K562 (cell line): Measurements from ENCODE around the gene ERBB3. TPM values are rescaled to one million over a fixed set of nuclear protein-coding genes. Genes with fewer than 3 reads are reported as not detected.
A peak's percentile ranks its signal among the peaks of the same experiment; 100 is the strongest.

Experiments used
- CAMTA2 ChIP-seq: fragments of 250-450 bp; sonication (Bioruptor Pico); conservative IDR thresholded peaks from 2 replicates; pipeline ENCODE4 v1.5.1; 2022
- DPF2 ChIP-seq: fragments of 450-650 bp; IDR thresholded peaks from 2 replicates; pipeline ENCODE4 v1.6.1; 2016
- ESRRA ChIP-seq: fragments of 450-650 bp; IDR thresholded peaks from 2 replicates; pipeline ENCODE4 v1.6.1; 2014; ENCODE audit warnings: low read depth, mild to moderate bottlenecking, moderate library complexity, borderline replicate concordance
- FOXA3 ChIP-seq, 2 experiments: fragments of 450-650 bp in 1 of 2; sonication (generic) in 1 of 2; formaldehyde crosslinking; IDR thresholded peaks in 1 of 2; conservative IDR thresholded peaks in 1 of 2; 2 replicates each; pipeline versions ENCODE4 v1.4.0 to v1.8.0; 2020 to 2022; ENCODE audit warnings: mild to moderate bottlenecking in 2 of 2, missing genetic modification reagents in 1 of 2
- KAT7 ChIP-seq: sonication (generic); formaldehyde crosslinking; IDR thresholded peaks from 2 replicates; pipeline ENCODE4 v1.8.0; 2022; ENCODE audit warnings: missing genetic modification reagents, mild to moderate bottlenecking, borderline replicate concordance
- MECOM ChIP-seq: fragments of 250-450 bp; sonication (Bioruptor Pico); IDR thresholded peaks from 2 replicates; pipeline ENCODE4 v1.8.0; 2022; ENCODE audit warnings: inconsistent platforms
- MNT ChIP-seq, 2 experiments: fragments of 450-650 bp; conservative IDR thresholded peaks; 2 replicates each; pipeline ENCODE4 v1.6.1; 2017; ENCODE audit warnings: mild to moderate bottlenecking in 2 of 2, moderate library complexity in 2 of 2
- MTA1 ChIP-seq: fragments of 450-650 bp; IDR thresholded peaks from 2 replicates; pipeline ENCODE4 v1.6.1; 2017; ENCODE audit warnings: borderline replicate concordance
- NEUROD1 ChIP-seq: fragments of 150-350 bp; IDR thresholded peaks from 2 replicates; pipeline ENCODE4 v1.6.1; 2014; ENCODE audit warnings: borderline replicate concordance, low read length, low read depth; ENCODE audit not compliant: partially characterized antibody
- NFIC ChIP-seq: fragments of 450-650 bp; IDR thresholded peaks from 2 replicates; pipeline ENCODE4 v1.6.1; 2017; ENCODE audit warnings: mild to moderate bottlenecking, inconsistent platforms
- NR2F6 ChIP-seq: fragments of 450-650 bp; formaldehyde crosslinking; IDR thresholded peaks from 2 replicates; pipeline ENCODE4 v1.4.0; 2020; ENCODE audit warnings: mild to moderate bottlenecking
- RB1 ChIP-seq: fragments of 450-650 bp; IDR thresholded peaks from 2 replicates; pipeline ENCODE4 v1.6.1; 2017; ENCODE audit warnings: low read depth, mild to moderate bottlenecking
- RBM17 ChIP-seq: fragments of 200-400 bp; formaldehyde crosslinking; IDR thresholded peaks from 2 replicates; pipeline ENCODE4 v1.6.1; 2017; ENCODE audit warnings: low read depth, mild to moderate bottlenecking, low read length, borderline replicate concordance
- SUPT5H ChIP-seq: fragments of 450-650 bp; IDR thresholded peaks from 2 replicates; pipeline ENCODE4 v1.6.1; 2016
- ZBTB40 ChIP-seq, 2 experiments: fragments of 450-650 bp in 1 of 2; sonication (generic) in 1 of 2; formaldehyde crosslinking in 1 of 2; IDR thresholded peaks; 2 replicates each; pipeline versions ENCODE4 v1.7.1 to v1.9.0; 2016 to 2022; ENCODE audit warnings: inconsistent platforms in 1 of 2, mild to moderate bottlenecking in 1 of 2, missing genetic modification reagents in 1 of 2
- ZC3H11A ChIP-seq: IDR thresholded peaks from 2 replicates; pipeline ENCODE4 v1.6.1; 2012; ENCODE audit warnings: low read depth, low read length, improper control_type of control experiment
- ZNF551 ChIP-seq: fragments of 250-450 bp; sonication (Bioruptor Pico); IDR thresholded peaks from 2 replicates; pipeline ENCODE4 v1.5.0; 2021; ENCODE audit warnings: mild to moderate bottlenecking, moderate library complexity
- ZZZ3 ChIP-seq: fragments of 450-650 bp; IDR thresholded peaks from 2 replicates; pipeline ENCODE4 v1.6.1; 2016; ENCODE audit warnings: antibody characterized with exemption, mild to moderate bottlenecking, moderate library complexity
- polyA plus RNA-seq, 8 experiments: library from polyadenylated mRNA; depleted of rRNA in 4 of 8; stranded (reverse) in 5 of 8; unstranded in 3 of 8; fragments of >200 nt; fragmentation: Nextera tagmentation in 2 of 8; fragmentation: Illumina TruSeq in 1 of 8; extraction: Ambion mirVana in 2 of 8; extraction: Trizol in 1 of 8; gene quantifications; 2 replicates each; pipeline versions ENCODE4 v1.2.1 to v1.2.3, GENCODE V29; 2011 to 2014; ENCODE audit warnings: inconsistent platforms in 1 of 8, missing spikeins in 1 of 8
- total RNA-seq, 7 experiments: library from RNA; depleted of rRNA in 6 of 7; stranded (reverse); fragments of >200 nt in 6 of 7; fragmentation: Illumina TruSeq in 2 of 7; extraction: Trizol in 2 of 7; gene quantifications; 2 replicates each; pipeline versions ENCODE4 v1.2.1 to v1.2.3, GENCODE V29; 2011 to 2021; ENCODE audit warnings: low replicate concordance in 1 of 7

The ERBB3 gene
- total and polyA plus RNA-seq, 9 of the 15 experiments (the other 6 are each of a cell fraction or from before 2014, with no cell fraction given): 1.5 to 5.4 (median 3.8) TPM

DNA sequence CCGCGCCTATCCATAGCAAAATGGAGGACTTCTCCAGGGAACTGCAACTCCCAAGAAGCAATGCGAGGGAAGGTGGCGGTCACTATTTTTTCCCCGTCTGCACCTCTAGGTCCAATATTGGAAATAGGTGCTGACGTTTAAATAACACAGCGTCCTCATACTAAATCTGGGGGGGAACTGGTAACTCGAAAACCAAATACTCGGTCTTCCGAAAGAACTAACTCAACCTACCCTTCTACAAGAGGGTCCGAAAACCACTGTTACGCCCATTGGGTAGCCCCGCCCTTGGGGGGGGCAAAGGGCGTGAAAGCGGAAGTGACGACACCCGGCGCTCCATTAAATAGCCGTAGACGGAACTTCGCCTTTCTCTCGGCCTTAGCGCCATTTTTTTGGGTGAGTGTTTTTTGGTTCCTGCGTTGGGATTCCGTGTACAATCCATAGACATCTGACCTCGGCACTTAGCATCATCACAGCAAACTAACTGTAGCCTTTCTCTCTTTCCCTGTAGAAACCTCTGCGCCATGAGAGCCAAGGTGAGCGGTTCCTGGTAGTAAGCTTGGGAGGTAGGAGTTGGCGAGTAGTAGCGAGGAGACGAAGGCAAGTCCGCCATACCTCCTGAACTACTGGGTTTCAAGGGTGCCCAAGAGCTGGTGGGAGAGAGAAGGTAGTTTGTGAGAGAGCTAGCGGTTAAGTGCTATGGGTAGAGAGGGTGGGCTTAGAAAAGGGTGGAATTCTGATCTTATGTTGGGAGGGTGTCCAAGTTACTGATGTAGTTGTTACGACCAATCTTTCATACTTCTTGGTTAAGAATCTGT, 36.5 kb downstream of the ERBB3 start, which contains the start of gene RPL41 (continued):
- TF ChIP-seq ZBTB40 (IDR thresholded peaks at IDR 0.05): peak; percentile 94
- TF ChIP-seq ZBTB40 (CRISPR knock-in tag; IDR thresholded peaks at IDR 0.05): no peak
- 0 out of 2 replicates have a peak, but pooled peaks have one; percentile 39 for TF ChIP-seq NR2F6 (CRISPR knock-in tag)
- no peak; the same call in 1 of the 2 replicates for TF ChIP-seq DPF2
- TF ChIP-seq ESRRA: 0 out of 2 replicates have a peak, but pooled peaks have one; percentile 50
- TF ChIP-seq MECOM (CRISPR knock-in tag): no peak
- 0 out of 2 replicates have a peak, but pooled peaks have one; percentile 11 for TF ChIP-seq CAMTA2 (CRISPR knock-in tag)
- peak in 1 of 2 experiments; percentile 45; a peak in 1 of 4 replicates for TF ChIP-seq FOXA3 (CRISPR knock-in tag; conservative IDR thresholded peaks at IDR 0.05 in 1 of 2, IDR thresholded peaks at IDR 0.05 in 1 of 2)
- no peak for TF ChIP-seq ZC3H11A
- no peak for TF ChIP-seq MTA1
- TF ChIP-seq ZNF551 (CRISPR knock-in tag): no peak
- no peak for TF ChIP-seq RBM17
- TF ChIP-seq RB1: peak; percentile 81; the same call in 1 of the 2 replicates
- TF ChIP-seq NFIC: peak; percentile 75
- peak; percentile 99 for TF ChIP-seq ZZZ3
- TF ChIP-seq SUPT5H: peak; percentile 100
- TF ChIP-seq KAT7: no peak; the same call in 1 of the 2 replicates
- peak; percentile 29 for TF ChIP-seq NEUROD1
- peak; percentile 71 to 75 for TF ChIP-seq MNT (conservative IDR thresholded peaks at IDR 0.05)
